Measurements from ENCODE around the gene SPATA24. TPM values are rescaled to one million over a fixed set of nuclear protein-coding genes. Genes with fewer than 3 reads are reported as not detected.

The SPATA24 gene
- total and polyA plus RNA-seq, 2 donors (not counting 1 experiment from before 2014, with no cell fraction given) = 5.6 to 7.4 TPM

- peak overlapping the region; percentile 82 for H3K4me2 ChIP-seq (ENCODE audit: extremely low read depth, insufficient read depth, low read length)
- H3K9ac ChIP-seq (ENCODE audit: insufficient read depth, low read length) = peak overlapping the region; percentile 66
- peak overlapping the region; percentile 20 to 56 (median 33) for H3K4me3 ChIP-seq (replicated peaks in 1 of 4; ENCODE audit: control extremely low read depth in 1 of 4, insufficient read depth in 1 of 4, low read depth in 3 of 4, low read length in 4 of 4)
- peak overlapping the region; percentile 98 for H3K27ac ChIP-seq (ENCODE audit: insufficient read depth, low read length)
- H3K79me2 ChIP-seq (ENCODE audit: control insufficient read depth, insufficient read depth, low read length) = no peaks in the 10 kb centered on the region
- no peaks in the 10 kb centered on the region for H3K36me3 ChIP-seq (ENCODE audit: control insufficient read depth, insufficient read depth, low read length)
- no peaks in the 10 kb centered on the region for H4K20me1 ChIP-seq (ENCODE audit: control insufficient read depth, extremely low read depth, insufficient read depth, low read length)
- no peaks in the 10 kb centered on the region for H3K9me3 ChIP-seq (ENCODE audit: control insufficient read depth, insufficient read depth, low read depth, low read length)
- H3K4me1 ChIP-seq (ENCODE audit: control insufficient read depth, extremely low read depth, insufficient read depth, low read length) = peaks cover 6% of the 10 kb centered on the region
- DNase-seq (ENCODE audit: low read depth in 2 of 2) = no peak
- H2AFZ ChIP-seq (ENCODE audit: low read length) = peak overlapping the region; percentile 98
- TF ChIP-seq CTCF (conservative IDR thresholded peaks at IDR 0.05 in 1 of 2, IDR thresholded peaks at IDR 0.05 in 1 of 2; ENCODE audit: low read depth in 1 of 2, low read length in 2 of 2) (no peak), EZH2 (IDR thresholded peaks at IDR 0.05; ENCODE audit: low read length, missing control alignments) (no peak)
- no peaks in the 10 kb centered on the region for H3K27me3 ChIP-seq (ENCODE audit: control insufficient read depth, insufficient read depth, low read length)
Observed at GRCh38 chr5:139404484-139404840, 573 bp upstream of the SPATA24 start.

GRCh38 chr5:139403418-139403786 is 487 bp downstream of the SPATA24 start:
- H3K36me3 ChIP-seq (ENCODE audit: control insufficient read depth, insufficient read depth, low read length) = no peaks in the 10 kb centered on the region
- H3K9ac ChIP-seq (ENCODE audit: insufficient read depth, low read length) = peak overlapping the region; percentile 87
- H3K4me3 ChIP-seq (replicated peaks in 1 of 4; ENCODE audit: control extremely low read depth in 1 of 4, insufficient read depth in 1 of 4, low read depth in 3 of 4, low read length in 4 of 4) = peak overlapping the region; percentile 56 to 79 (median 68)
- H3K27ac ChIP-seq (ENCODE audit: insufficient read depth, low read length) = peak overlapping the region; percentile 98
- peak overlapping the region; percentile 91 for H2AFZ ChIP-seq (ENCODE audit: low read length)
- DNase-seq (ENCODE audit: low read depth in 2 of 2) = no peak
- peaks cover 6% of the 10 kb centered on the region for H3K4me1 ChIP-seq (ENCODE audit: control insufficient read depth, extremely low read depth, insufficient read depth, low read length)
- no peaks in the 10 kb centered on the region for H3K79me2 ChIP-seq (ENCODE audit: control insufficient read depth, insufficient read depth, low read length)
- no peaks in the 10 kb centered on the region for H4K20me1 ChIP-seq (ENCODE audit: control insufficient read depth, extremely low read depth, insufficient read depth, low read length)
- H3K4me2 ChIP-seq (ENCODE audit: extremely low read depth, insufficient read depth, low read length) = peak overlapping the region; percentile 99
- no peaks in the 10 kb centered on the region for H3K27me3 ChIP-seq (ENCODE audit: control insufficient read depth, insufficient read depth, low read length)
- H3K9me3 ChIP-seq (ENCODE audit: control insufficient read depth, insufficient read depth, low read depth, low read length) = no peaks in the 10 kb centered on the region
- no peak for TF ChIP-seq CTCF (conservative IDR thresholded peaks at IDR 0.05 in 1 of 2, IDR thresholded peaks at IDR 0.05 in 1 of 2; ENCODE audit: low read depth in 1 of 2, low read length in 2 of 2)
- TF ChIP-seq EZH2 (IDR thresholded peaks at IDR 0.05; ENCODE audit: low read length, missing control alignments) = no peak

GRCh38 chr5:139402561-139403158 is 1.2 kb downstream of the SPATA24 start:
- no peak overlapping the region for H3K9ac ChIP-seq (ENCODE audit: insufficient read depth, low read length)
- TF ChIP-seq EZH2 (IDR thresholded peaks at IDR 0.05; ENCODE audit: low read length, missing control alignments) (no peak), CTCF (conservative IDR thresholded peaks at IDR 0.05 in 1 of 2, IDR thresholded peaks at IDR 0.05 in 1 of 2; ENCODE audit: low read depth in 1 of 2, low read length in 2 of 2) (peak in 1 of 2 donors; percentile 41)
- H3K4me3 ChIP-seq (replicated peaks in 1 of 4; ENCODE audit: control extremely low read depth in 1 of 4, insufficient read depth in 1 of 4, low read depth in 3 of 4, low read length in 4 of 4) = no peak overlapping the region
- H3K4me2 ChIP-seq (ENCODE audit: extremely low read depth, insufficient read depth, low read length) = peak overlapping the region; percentile 99
- H2AFZ ChIP-seq (ENCODE audit: low read length) = no peak overlapping the region
- no peak overlapping the region for H3K27ac ChIP-seq (ENCODE audit: insufficient read depth, low read length)
- no peaks in the 10 kb centered on the region for H3K27me3 ChIP-seq (ENCODE audit: control insufficient read depth, insufficient read depth, low read length)
- peaks cover 6% of the 10 kb centered on the region for H3K4me1 ChIP-seq (ENCODE audit: control insufficient read depth, extremely low read depth, insufficient read depth, low read length)
- H3K9me3 ChIP-seq (ENCODE audit: control insufficient read depth, insufficient read depth, low read depth, low read length) = no peaks in the 10 kb centered on the region
- no peaks in the 10 kb centered on the region for H3K79me2 ChIP-seq (ENCODE audit: control insufficient read depth, insufficient read depth, low read length)
- DNase-seq (ENCODE audit: low read depth in 2 of 2) = no peak
- no peaks in the 10 kb centered on the region for H4K20me1 ChIP-seq (ENCODE audit: control insufficient read depth, extremely low read depth, insufficient read depth, low read length)
- no peaks in the 10 kb centered on the region for H3K36me3 ChIP-seq (ENCODE audit: control insufficient read depth, insufficient read depth, low read length)

Data from fibroblast of lung (primary cell).